ENCODE results near the gene TSPAN1. TPM values are rescaled to one million over a fixed set of nuclear protein-coding genes. Genes with fewer than 3 reads are reported as not detected.

Gene TSPAN1
- total RNA-seq, 1 donor from 2014 or later, result 1.1 TPM

- DNase-seq (ENCODE audit: low spot score), result no peak
- Mint-ChIP-seq H3K4me3 (ENCODE audit: unreplicated experiment) (no peak overlapping the region), H3K27ac (ENCODE audit: unreplicated experiment) (no peak overlapping the region), H3K4me1 (ENCODE audit: unreplicated experiment) (no peaks in the 10 kb centered on the region), H3K27me3 (ENCODE audit: unreplicated experiment) (peaks cover 3% of the 10 kb centered on the region), H3K9me3 (ENCODE audit: unreplicated experiment) (no peaks in the 10 kb centered on the region), H3K36me3 (ENCODE audit: low read depth, unreplicated experiment) (no peaks in the 10 kb centered on the region)
- no peak for TF ChIP-seq CTCF (IDR thresholded peaks at IDR 0.05; ENCODE audit: unreplicated experiment)
These were observed 35.7 kb downstream of the TSPAN1 start for GRCh38 chr1:46210561-46210960.

GRCh38 chr1:46211051-46211450, 36.2 kb downstream of the TSPAN1 start:
- Mint-ChIP-seq H3K27ac (ENCODE audit: unreplicated experiment) (no peak overlapping the region), H3K36me3 (ENCODE audit: low read depth, unreplicated experiment) (no peaks in the 10 kb centered on the region), H3K27me3 (ENCODE audit: unreplicated experiment) (peaks cover 3% of the 10 kb centered on the region), H3K9me3 (ENCODE audit: unreplicated experiment) (no peaks in the 10 kb centered on the region), H3K4me3 (ENCODE audit: unreplicated experiment) (no peak overlapping the region), H3K4me1 (ENCODE audit: unreplicated experiment) (no peaks in the 10 kb centered on the region)
- TF ChIP-seq CTCF (IDR thresholded peaks at IDR 0.05; ENCODE audit: unreplicated experiment), result no peak
- DNase-seq (ENCODE audit: low spot score), result no peak

- TF ChIP-seq CTCF (IDR thresholded peaks at IDR 0.05; ENCODE audit: unreplicated experiment), result no peak
- Mint-ChIP-seq H3K4me1 (ENCODE audit: unreplicated experiment) (no peaks in the 10 kb centered on the region), H3K36me3 (ENCODE audit: low read depth, unreplicated experiment) (no peaks in the 10 kb centered on the region), H3K27me3 (ENCODE audit: unreplicated experiment) (peaks cover 5% of the 10 kb centered on the region), H3K27ac (ENCODE audit: unreplicated experiment) (no peak overlapping the region), H3K4me3 (ENCODE audit: unreplicated experiment) (no peak overlapping the region), H3K9me3 (ENCODE audit: unreplicated experiment) (no peaks in the 10 kb centered on the region)
- no peak for DNase-seq (ENCODE audit: low spot score)
These were observed 40.6 kb downstream of the TSPAN1 start for GRCh38 chr1:46215504-46215903.

GRCh38 chr1:46218443-46218842, 43.6 kb downstream of the TSPAN1 start:
- no peak for DNase-seq (ENCODE audit: low spot score)
- Mint-ChIP-seq H3K27ac (ENCODE audit: unreplicated experiment) (no peak overlapping the region), H3K27me3 (ENCODE audit: unreplicated experiment) (peaks cover 7% of the 10 kb centered on the region), H3K4me1 (ENCODE audit: unreplicated experiment) (peaks cover 12% of the 10 kb centered on the region), H3K9me3 (ENCODE audit: unreplicated experiment) (no peaks in the 10 kb centered on the region), H3K4me3 (ENCODE audit: unreplicated experiment) (no peak overlapping the region), H3K36me3 (ENCODE audit: low read depth, unreplicated experiment) (no peaks in the 10 kb centered on the region)
- TF ChIP-seq CTCF (IDR thresholded peaks at IDR 0.05; ENCODE audit: unreplicated experiment), result no peak

GRCh38 chr1:46219551-46220520, 44.9 kb downstream of the TSPAN1 start:
- no peak for TF ChIP-seq CTCF (IDR thresholded peaks at IDR 0.05; ENCODE audit: unreplicated experiment)
- Mint-ChIP-seq H3K36me3 (ENCODE audit: low read depth, unreplicated experiment) (no peaks in the 10 kb centered on the region), H3K27ac (ENCODE audit: unreplicated experiment) (no peak overlapping the region), H3K4me1 (ENCODE audit: unreplicated experiment) (peaks cover 17% of the 10 kb centered on the region), H3K9me3 (ENCODE audit: unreplicated experiment) (no peaks in the 10 kb centered on the region), H3K4me3 (ENCODE audit: unreplicated experiment) (no peak overlapping the region), H3K27me3 (ENCODE audit: unreplicated experiment) (peaks cover 10% of the 10 kb centered on the region)
- no peak for DNase-seq (ENCODE audit: low spot score)
